ACC112 (cell line): ENCODE measurements around the gene DDX51.

Source experiments
- H2AFZ ChIP-seq: fragments of 200-600 bp; sonication (generic); one replicate; pipeline ENCODE4 v1.6.0; 2017; ENCODE audit warnings: antibody characterized with exemption, low read length; ENCODE audit not compliant: unreplicated experiment
- H3K27ac ChIP-seq: fragments of 200-600 bp; sonication (generic); 2 replicates; pipeline ENCODE4 v1.5.1; 2014; ENCODE audit warnings: low read depth, mild to moderate bottlenecking, antibody characterized with exemption, low read length, moderate library complexity
- H3K27me3 ChIP-seq: fragments of 200-600 bp; sonication (generic); 2 replicates; pipeline ENCODE4 v1.6.1; 2014; ENCODE audit warnings: mild to moderate bottlenecking, antibody characterized with exemption, low read length, moderate library complexity, mixed read lengths; ENCODE audit not compliant: insufficient read depth
- H3K36me3 ChIP-seq: fragments of 200-600 bp; sonication (generic); 2 replicates; pipeline ENCODE4 v1.6.1; 2016; ENCODE audit warnings: mild to moderate bottlenecking, antibody characterized with exemption, low read length, moderate library complexity, mixed read lengths; ENCODE audit not compliant: insufficient read depth
- H3K4me1 ChIP-seq: fragments of 200-600 bp; sonication (generic); one replicate; pipeline ENCODE4 v1.6.1; 2016; ENCODE audit warnings: low read length, mixed read lengths; ENCODE audit not compliant: insufficient read depth, unreplicated experiment, control insufficient read depth
- H3K4me3 ChIP-seq: fragments of 200-600 bp; sonication (generic); 2 replicates; pipeline ENCODE4 v1.5.1; 2014; ENCODE audit warnings: mild to moderate bottlenecking, low read depth, low read length
- H3K79me2 ChIP-seq: fragments of 200-600 bp; sonication (generic); one replicate; pipeline ENCODE4 v1.6.0; 2016; ENCODE audit warnings: low read length; ENCODE audit not compliant: control insufficient read depth, unreplicated experiment, insufficient read depth

Gene DDX51

DNA sequence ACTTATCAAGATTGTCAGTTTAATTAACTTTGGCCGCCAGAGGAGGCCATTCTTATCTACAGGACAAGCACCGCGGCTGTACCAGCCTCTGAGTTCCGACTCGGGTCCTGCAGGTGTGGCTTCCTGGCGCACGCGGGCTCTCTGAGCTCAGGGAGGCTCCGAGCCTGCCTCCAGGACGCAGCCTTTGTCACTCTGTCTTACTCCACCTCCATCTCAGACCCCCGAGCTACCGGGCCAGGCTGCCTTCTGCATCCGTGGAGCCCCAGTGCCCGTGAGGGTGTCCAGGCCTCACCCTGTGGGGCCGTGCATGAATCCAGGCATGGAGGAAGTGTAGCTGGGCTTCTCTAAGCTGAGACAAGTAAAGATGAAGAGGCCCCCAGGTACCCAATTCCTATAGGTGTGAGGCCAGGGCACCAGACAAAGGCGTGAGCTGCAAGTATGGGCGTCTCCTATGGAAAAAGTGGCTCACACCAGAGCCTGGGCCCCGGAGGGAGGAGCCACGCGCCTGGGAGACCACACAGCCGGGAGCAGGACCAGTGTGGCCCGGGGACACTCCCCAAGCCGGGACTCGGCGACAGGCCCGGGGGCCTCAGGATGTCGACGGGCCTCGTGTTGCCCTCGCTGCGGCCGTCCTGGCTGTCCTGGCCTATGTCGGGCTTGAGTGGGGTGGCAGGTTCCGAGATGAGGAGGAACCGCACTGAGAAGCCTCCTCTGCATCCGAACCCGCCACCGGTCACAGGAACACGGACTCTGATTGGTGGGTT lies 42.9 kb upstream of the DDX51 start:
- Histone ChIP-seq H3K27me3 (peaks cover 40% of the 10 kb centered on the region), H3K4me1 (peaks cover 6% of the 10 kb centered on the region), H3K27ac (no peak overlapping the region), H3K4me3 (no peak overlapping the region), H3K36me3 (no peaks in the 10 kb centered on the region), H3K79me2 (no peaks in the 10 kb centered on the region), H2AFZ (no peak overlapping the region)

GRCh38 chr12:132186208-132186856 lies 42.2 kb upstream of the DDX51 start:
- Histone ChIP-seq H3K4me3 (no peak overlapping the region), H3K27me3 (peaks cover 40% of the 10 kb centered on the region)

DNA sequence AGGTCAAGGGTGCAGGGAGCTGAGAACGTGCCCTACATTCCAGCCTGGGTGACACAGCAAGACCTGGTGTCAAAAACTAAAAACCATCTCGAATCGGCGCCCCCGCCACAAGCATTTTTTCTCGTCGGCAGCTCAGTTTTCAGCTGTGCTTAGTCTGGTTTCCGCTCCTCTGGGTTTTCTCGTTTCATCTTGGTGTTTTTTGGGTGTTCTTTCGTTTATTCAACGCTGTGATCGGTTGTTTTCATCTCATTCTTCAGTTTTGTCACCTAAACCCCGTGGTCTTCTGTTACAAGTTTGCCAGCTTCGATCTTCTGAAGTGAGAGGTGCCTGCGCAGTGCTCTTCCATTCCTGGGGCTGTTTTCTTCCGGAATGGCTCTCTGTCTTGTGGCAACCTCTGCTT lies 41.6 kb upstream of the DDX51 start:
- peaks cover 40% of the 10 kb centered on the region for H3K27me3 ChIP-seq
- peaks cover 5% of the 10 kb centered on the region for H3K4me1 ChIP-seq
- H3K27ac ChIP-seq: no peak overlapping the region
- H3K79me2 ChIP-seq: no peaks in the 10 kb centered on the region
- H3K4me3 ChIP-seq: no peak overlapping the region
- H2AFZ ChIP-seq: no peak overlapping the region
- no peaks in the 10 kb centered on the region for H3K36me3 ChIP-seq

More at GRCh38 chr12:132186208-132186856, 42.2 kb upstream of the DDX51 start:
- H3K79me2 ChIP-seq: no peaks in the 10 kb centered on the region
- peaks cover 6% of the 10 kb centered on the region for H3K4me1 ChIP-seq
- H3K36me3 ChIP-seq: no peaks in the 10 kb centered on the region
- H2AFZ ChIP-seq: no peak overlapping the region
- no peak overlapping the region for H3K27ac ChIP-seq

DNA sequence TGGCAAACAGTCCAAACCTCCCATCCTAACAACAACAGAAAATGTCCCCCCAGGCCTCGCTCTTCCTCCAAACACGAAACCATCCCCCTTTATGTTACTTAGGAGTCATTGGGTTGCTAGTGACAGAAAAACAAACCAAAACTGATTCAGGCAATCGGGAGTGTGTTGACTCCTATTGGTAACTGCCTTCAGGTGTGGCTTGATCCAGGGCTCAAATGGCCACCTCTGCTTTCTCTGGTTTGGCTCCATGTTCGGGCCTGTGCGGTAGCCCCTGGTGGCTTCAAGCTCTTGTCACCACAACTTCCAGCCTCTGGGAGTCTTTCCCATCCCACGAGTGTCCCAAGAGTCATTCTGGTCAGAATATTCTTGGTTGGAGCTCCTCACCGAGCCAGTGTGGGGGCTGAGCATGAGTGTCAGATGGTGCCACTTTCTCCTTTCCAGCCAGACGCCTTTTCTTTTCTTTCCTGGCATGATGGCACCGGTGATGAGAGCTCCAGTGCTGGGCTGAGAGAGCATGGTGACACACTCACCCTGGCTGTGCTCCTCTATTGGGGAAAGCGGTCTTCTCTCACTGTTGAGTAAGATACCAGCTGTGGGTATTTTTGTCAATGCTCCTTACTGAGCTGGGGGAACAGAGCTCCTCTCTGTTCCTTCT lies 38.7 kb upstream of the DDX51 start:
- no peak overlapping the region for H2AFZ ChIP-seq
- H3K79me2 ChIP-seq: no peaks in the 10 kb centered on the region
- peaks cover 54% of the 10 kb centered on the region for H3K27me3 ChIP-seq
- no peaks in the 10 kb centered on the region for H3K36me3 ChIP-seq
- no peak overlapping the region for H3K27ac ChIP-seq
- no peak overlapping the region for H3K4me3 ChIP-seq
- H3K4me1 ChIP-seq: no peaks in the 10 kb centered on the region

- H3K27ac ChIP-seq: no peak overlapping the region
- H2AFZ ChIP-seq: no peak overlapping the region
- H3K36me3 ChIP-seq: no peaks in the 10 kb centered on the region
- H3K27me3 ChIP-seq: peaks cover 56% of the 10 kb centered on the region
- no peaks in the 10 kb centered on the region for H3K79me2 ChIP-seq
- H3K4me1 ChIP-seq: no peaks in the 10 kb centered on the region
- no peak overlapping the region for H3K4me3 ChIP-seq
Measured at GRCh38 chr12:132182206-132182710, 38.1 kb upstream of the DDX51 start.

DNA sequence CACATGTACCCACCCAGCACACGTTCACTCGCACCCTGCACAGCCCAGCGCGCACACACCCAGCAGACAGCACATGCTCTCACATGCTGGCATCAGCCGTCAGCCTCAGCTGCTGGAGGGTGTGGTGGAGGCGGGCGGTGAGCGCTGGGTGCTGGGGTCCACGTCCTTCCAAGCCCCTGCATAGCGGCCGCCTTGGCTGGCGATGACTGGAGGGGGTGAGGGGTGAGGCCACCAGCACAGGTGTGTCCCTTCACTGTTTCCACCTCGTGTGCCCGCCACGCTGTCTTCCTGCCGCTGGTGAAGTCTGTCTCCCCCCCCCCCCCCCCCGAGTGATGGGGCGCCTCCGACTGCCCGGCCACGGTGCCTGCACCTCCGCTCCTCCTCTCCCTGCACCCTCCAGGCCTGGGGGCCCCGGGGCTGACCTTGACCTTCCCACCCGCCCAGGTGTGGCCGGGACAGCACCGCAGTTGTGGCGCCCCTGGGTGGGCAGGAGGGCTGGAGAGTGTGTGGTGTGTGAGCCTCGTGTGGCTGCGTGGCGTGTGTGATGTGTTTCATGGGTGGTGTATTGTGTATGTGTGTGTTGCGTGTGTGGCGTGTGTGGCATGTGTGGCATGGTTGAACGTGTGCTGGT lies 37.6 kb upstream of the DDX51 start:
- H3K36me3 ChIP-seq: no peaks in the 10 kb centered on the region
- no peak overlapping the region for H3K27ac ChIP-seq
- peaks cover 56% of the 10 kb centered on the region for H3K27me3 ChIP-seq
- no peaks in the 10 kb centered on the region for H3K4me1 ChIP-seq
- no peak overlapping the region for H3K4me3 ChIP-seq
- H2AFZ ChIP-seq: no peak overlapping the region
- H3K79me2 ChIP-seq: no peaks in the 10 kb centered on the region

GRCh38 chr12:132180648-132181546 lies 36.8 kb upstream of the DDX51 start:
- no peak overlapping the region for H3K27ac ChIP-seq
- peaks cover 48% of the 10 kb centered on the region for H3K27me3 ChIP-seq
- no peaks in the 10 kb centered on the region for H3K79me2 ChIP-seq
- H2AFZ ChIP-seq: no peak overlapping the region
- no peaks in the 10 kb centered on the region for H3K36me3 ChIP-seq
- no peaks in the 10 kb centered on the region for H3K4me1 ChIP-seq
- no peak overlapping the region for H3K4me3 ChIP-seq

- Histone ChIP-seq H3K4me3 (no peak overlapping the region), H3K27me3 (peaks cover 36% of the 10 kb centered on the region), H3K4me1 (no peaks in the 10 kb centered on the region), H3K36me3 (no peaks in the 10 kb centered on the region), H3K79me2 (no peaks in the 10 kb centered on the region), H2AFZ (no peak overlapping the region), H3K27ac (no peak overlapping the region)
Measured at GRCh38 chr12:132179431-132180362, 35.6 kb upstream of the DDX51 start.

GRCh38 chr12:132178801-132179401 lies 34.8 kb upstream of the DDX51 start:
- Histone ChIP-seq H3K27me3 (peaks cover 29% of the 10 kb centered on the region), H3K36me3 (no peaks in the 10 kb centered on the region), H2AFZ (no peak overlapping the region), H3K27ac (no peak overlapping the region), H3K4me1 (no peaks in the 10 kb centered on the region), H3K4me3 (no peak overlapping the region), H3K79me2 (no peaks in the 10 kb centered on the region)
